ENCODE measurements around the gene N4BP2L1.

The N4BP2L1 gene

GRCh38 chr13:32455594-32455903, 27.6 kb upstream of the N4BP2L1 start:
- Histone ChIP-seq H3K9me3 (ENCODE audit: insufficient read depth, low read length) (peaks cover 6% of the 10 kb centered on the region; the same call in 1 of the 2 replicates), H3K36me3 (ENCODE audit: low read length) (no peaks in the 10 kb centered on the region), H2AFZ (ENCODE audit: low read depth, low read length, severe bottlenecking) (no peak overlapping the region), H3F3A (ENCODE audit: insufficient read depth) (no peaks in the 10 kb centered on the region), H3K9me2 (replicated peaks; ENCODE audit: insufficient read depth, low read length) (no peaks in the 10 kb centered on the region), H3K4me2 (ENCODE audit: low read depth, low read length, poor library complexity, severe bottlenecking) (no peak overlapping the region), H3K9ac (ENCODE audit: low read length) (no peak overlapping the region), H3K79me2 (ENCODE audit: insufficient read depth, low read length) (no peaks in the 10 kb centered on the region), H4K20me1 (ENCODE audit: low read depth, low read length) (no peaks in the 10 kb centered on the region), H3K4me3 (ENCODE audit: insufficient read depth, low read length, poor library complexity, severe bottlenecking) (no peak overlapping the region), H3K27ac (ENCODE audit: low read depth, low read length) (no peak overlapping the region), H3K27me3 (ENCODE audit: low read length) (no peaks in the 10 kb centered on the region)
- TF ChIP-seq CTCF (IDR thresholded peaks at IDR 0.05; ENCODE audit: insufficient read depth, low read length, poor library complexity, severe bottlenecking) (no peak), EZH2phosphoT487 (conservative IDR thresholded peaks at IDR 0.05; ENCODE audit: low read length) (no peak)

GRCh38 chr13:32454886-32455593, 27.1 kb upstream of the N4BP2L1 start:
- Histone ChIP-seq H3K4me3 (ENCODE audit: insufficient read depth, low read length, poor library complexity, severe bottlenecking) (no peak overlapping the region), H3F3A (ENCODE audit: insufficient read depth) (no peaks in the 10 kb centered on the region), H3K27me3 (ENCODE audit: low read length) (no peaks in the 10 kb centered on the region), H2AFZ (ENCODE audit: low read depth, low read length, severe bottlenecking) (no peak overlapping the region), H3K4me2 (ENCODE audit: low read depth, low read length, poor library complexity, severe bottlenecking) (no peak overlapping the region), H3K9me2 (replicated peaks; ENCODE audit: insufficient read depth, low read length) (no peaks in the 10 kb centered on the region), H3K36me3 (ENCODE audit: low read length) (no peaks in the 10 kb centered on the region), H3K9me3 (ENCODE audit: insufficient read depth, low read length) (peaks cover 6% of the 10 kb centered on the region; the same call in 1 of the 2 replicates), H3K9ac (ENCODE audit: low read length) (no peak overlapping the region), H4K20me1 (ENCODE audit: low read depth, low read length) (no peaks in the 10 kb centered on the region), H3K27ac (ENCODE audit: low read depth, low read length) (no peak overlapping the region), H3K79me2 (ENCODE audit: insufficient read depth, low read length) (no peaks in the 10 kb centered on the region)
- TF ChIP-seq CTCF (IDR thresholded peaks at IDR 0.05; ENCODE audit: insufficient read depth, low read length, poor library complexity, severe bottlenecking) (no peak), EZH2phosphoT487 (conservative IDR thresholded peaks at IDR 0.05; ENCODE audit: low read length) (no peak)

- Histone ChIP-seq H2AFZ (ENCODE audit: low read depth, low read length, severe bottlenecking) (no peak overlapping the region), H3F3A (ENCODE audit: insufficient read depth) (no peaks in the 10 kb centered on the region), H3K9me2 (replicated peaks; ENCODE audit: insufficient read depth, low read length) (no peaks in the 10 kb centered on the region), H4K20me1 (ENCODE audit: low read depth, low read length) (no peaks in the 10 kb centered on the region), H3K27ac (ENCODE audit: low read depth, low read length) (no peak overlapping the region), H3K4me2 (ENCODE audit: low read depth, low read length, poor library complexity, severe bottlenecking) (no peak overlapping the region), H3K9me3 (ENCODE audit: insufficient read depth, low read length) (peaks cover 6% of the 10 kb centered on the region; the same call in 1 of the 2 replicates), H3K4me3 (ENCODE audit: insufficient read depth, low read length, poor library complexity, severe bottlenecking) (no peak overlapping the region), H3K36me3 (ENCODE audit: low read length) (no peaks in the 10 kb centered on the region), H3K79me2 (ENCODE audit: insufficient read depth, low read length) (no peaks in the 10 kb centered on the region), H3K27me3 (ENCODE audit: low read length) (no peaks in the 10 kb centered on the region), H3K9ac (ENCODE audit: low read length) (no peak overlapping the region)
- TF ChIP-seq EZH2phosphoT487 (conservative IDR thresholded peaks at IDR 0.05; ENCODE audit: low read length) (no peak), CTCF (IDR thresholded peaks at IDR 0.05; ENCODE audit: insufficient read depth, low read length, poor library complexity, severe bottlenecking) (no peak)
Observed at GRCh38 chr13:32453981-32454380, 26.1 kb upstream of the N4BP2L1 start.

Data from SU-DHL-6 (cell line).